ENCODE measurements around the gene PPP2R1B. TPM values are rescaled to one million over a fixed set of nuclear protein-coding genes. Genes with fewer than 3 reads are reported as not detected.

Gene PPP2R1B
- total and polyA plus RNA-seq, 2 donors (not counting 3 experiments of a cell fraction or from before 2014, with no cell fraction given): 18.0 to 50.8 TPM

GRCh38 chr11:111719379-111719778 lies 46.8 kb downstream of the PPP2R1B start:
- BruUV-seq (replicated peaks): no TSS peak
- H3K36me3 ChIP-seq (ENCODE audit: control insufficient read depth in 2 of 2, extremely low read depth in 1 of 2, insufficient read depth in 2 of 2, low read length in 2 of 2): peaks cover 0 to 34% of the 10 kb centered on the region in 2 experiments
- no peaks in the 10 kb centered on the region for H4K20me1 ChIP-seq (replicated peaks; ENCODE audit: control insufficient read depth, extremely low read depth, insufficient read depth, low read length)
- H3K4me1 ChIP-seq (ENCODE audit: control insufficient read depth, extremely low read depth, insufficient read depth, low read length): peaks cover 6% of the 10 kb centered on the region
- no peaks in the 10 kb centered on the region for H3K9me1 ChIP-seq (replicated peaks; ENCODE audit: control insufficient read depth, extremely low read depth, insufficient read depth, low read length)
- no peak overlapping the region for H2AFZ ChIP-seq (ENCODE audit: low read depth, low read length)
- intact Hi-C loops (cut with micrococcal nuclease): loop anchor here (5.0 kb wide), 1 partner anchor 87 kb away; no protein-coding TSS in a partner anchor
- H3K9ac ChIP-seq (replicated peaks; ENCODE audit: extremely low read depth, insufficient read depth, low read length): no peak overlapping the region
- H3K27ac ChIP-seq (ENCODE audit: insufficient read depth, low read depth, low read length): no peak overlapping the region
- no peak overlapping the region for H3K4me3 ChIP-seq (replicated peaks in 1 of 3; ENCODE audit: insufficient read depth in 1 of 3, low read depth in 1 of 3, low read length in 3 of 3)
- no peak overlapping the region for H3K4me2 ChIP-seq (ENCODE audit: insufficient read depth, low read length)
- no peak for TF ChIP-seq POLR2A (IDR thresholded peaks at IDR 0.05; ENCODE audit: low read depth, low read length)
- no peak for TF ChIP-seq CTCF (IDR thresholded peaks at IDR 0.05; ENCODE audit: extremely low read depth in 1 of 2, insufficient read depth in 1 of 2, low read depth in 1 of 2, low read length in 2 of 2)
- TF ChIP-seq GATA2 (IDR thresholded peaks at IDR 0.05; ENCODE audit: insufficient read depth, insufficient read length, low read depth, low read length): no peak
- no peak for TF ChIP-seq EZH2 (IDR thresholded peaks at IDR 0.05; ENCODE audit: borderline replicate concordance, low read depth, low read length, severe bottlenecking)
- no peak for TF ChIP-seq FOS (IDR thresholded peaks at IDR 0.05; ENCODE audit: borderline replicate concordance, insufficient read depth, low read length)
- TF ChIP-seq JUN (IDR thresholded peaks at IDR 0.05; ENCODE audit: borderline replicate concordance, insufficient read depth, insufficient read length, low read depth): no peak
- DNase-seq (ENCODE audit: low read depth, low spot score) (peak; percentile 46), FAIRE-seq (no peak)
- CTCF ChIA-PET: interaction anchor here (1.2 to 1.4 kb wide), 3 partner anchors 10 to 116 kb away, joined by 4 to 6 read pairs (median 6); no protein-coding TSS in a partner anchor
- POLR2A ChIA-PET: no interaction called here
- H3K27me3 ChIP-seq (ENCODE audit: control insufficient read depth in 2 of 2, insufficient read depth in 2 of 2, low read length in 2 of 2): no peaks in the 10 kb centered on the region
- no peaks in the 10 kb centered on the region for H3K9me3 ChIP-seq (replicated peaks; ENCODE audit: control insufficient read depth, insufficient read depth, low read length)
- dilution Hi-C loops (cut with MboI; ENCODE audit: extremely low pct_ligation_motif_present, low sequenced_read_pairs): no loop called here
- no peaks in the 10 kb centered on the region for H3K79me2 ChIP-seq (ENCODE audit: control insufficient read depth, insufficient read depth, low read length)
